NCI-H748 (cell line): ENCODE data around the gene SLC2A8.

Experiments used
- DNase-seq: peaks from one replicate; lab custom pipeline; 2025; ENCODE audit not compliant: unreplicated experiment; lab: John Stamatoyannopoulos, UW

SLC2A8 gene

DNA sequence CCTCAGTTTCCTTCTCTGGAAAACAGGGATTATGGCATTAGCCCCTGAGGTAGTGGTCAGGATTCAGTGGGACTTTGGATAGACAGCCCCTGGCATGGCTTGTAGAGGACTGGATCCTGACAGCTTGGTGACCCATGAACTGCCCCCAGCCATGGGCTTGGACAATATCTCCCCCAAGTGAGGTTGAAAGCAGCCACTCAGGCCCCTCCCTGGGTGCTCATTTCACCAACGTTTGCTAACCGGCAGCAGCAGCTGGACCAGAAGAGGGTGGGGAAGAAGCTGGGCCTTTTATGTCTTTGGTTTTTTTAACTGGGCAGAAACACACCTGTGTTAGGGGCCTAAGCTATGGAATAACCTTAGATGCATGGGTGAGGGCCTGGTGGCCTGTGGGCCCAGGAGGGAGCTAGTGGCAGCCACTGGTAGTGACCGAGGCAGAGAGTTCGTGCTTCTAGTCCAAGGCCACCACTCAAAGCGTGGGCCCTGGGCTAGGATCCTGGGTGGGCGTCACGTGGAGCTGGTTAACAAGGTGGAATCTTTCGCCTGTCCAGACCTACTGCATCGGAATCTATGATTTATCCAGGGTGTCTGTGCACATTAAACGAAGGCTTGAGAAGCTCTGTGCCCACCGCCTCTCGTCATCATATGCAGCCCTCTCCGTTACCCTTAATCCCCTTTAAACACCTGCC is 1.9 kb downstream of the SLC2A8 start:
- DNase-seq, result no peak

DNA sequence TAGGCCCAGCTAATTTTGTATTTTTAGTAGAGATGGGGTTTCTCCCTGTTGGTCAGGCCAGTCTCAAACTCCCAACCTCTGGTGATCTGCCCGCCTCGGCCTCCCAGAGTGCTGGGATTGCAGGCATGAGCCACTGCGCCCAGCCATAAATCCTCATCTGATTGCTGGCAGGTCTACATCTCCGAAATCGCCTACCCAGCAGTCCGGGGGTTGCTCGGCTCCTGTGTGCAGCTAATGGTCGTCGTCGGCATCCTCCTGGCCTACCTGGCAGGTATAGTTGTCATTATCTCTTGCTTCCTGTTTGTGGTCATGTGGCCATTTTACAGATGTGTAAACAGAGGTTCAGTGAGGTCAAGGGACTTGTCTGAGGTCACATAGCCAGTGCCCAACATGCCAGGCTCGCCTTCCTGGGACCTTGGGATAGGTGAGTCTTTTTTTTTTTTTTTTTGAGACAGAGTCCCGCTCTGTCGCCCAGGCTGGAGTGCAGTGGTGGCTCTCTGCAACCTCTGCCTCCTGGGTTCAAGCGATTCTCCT is 2.8 kb downstream of the SLC2A8 start:
- no peak for DNase-seq

DNA sequence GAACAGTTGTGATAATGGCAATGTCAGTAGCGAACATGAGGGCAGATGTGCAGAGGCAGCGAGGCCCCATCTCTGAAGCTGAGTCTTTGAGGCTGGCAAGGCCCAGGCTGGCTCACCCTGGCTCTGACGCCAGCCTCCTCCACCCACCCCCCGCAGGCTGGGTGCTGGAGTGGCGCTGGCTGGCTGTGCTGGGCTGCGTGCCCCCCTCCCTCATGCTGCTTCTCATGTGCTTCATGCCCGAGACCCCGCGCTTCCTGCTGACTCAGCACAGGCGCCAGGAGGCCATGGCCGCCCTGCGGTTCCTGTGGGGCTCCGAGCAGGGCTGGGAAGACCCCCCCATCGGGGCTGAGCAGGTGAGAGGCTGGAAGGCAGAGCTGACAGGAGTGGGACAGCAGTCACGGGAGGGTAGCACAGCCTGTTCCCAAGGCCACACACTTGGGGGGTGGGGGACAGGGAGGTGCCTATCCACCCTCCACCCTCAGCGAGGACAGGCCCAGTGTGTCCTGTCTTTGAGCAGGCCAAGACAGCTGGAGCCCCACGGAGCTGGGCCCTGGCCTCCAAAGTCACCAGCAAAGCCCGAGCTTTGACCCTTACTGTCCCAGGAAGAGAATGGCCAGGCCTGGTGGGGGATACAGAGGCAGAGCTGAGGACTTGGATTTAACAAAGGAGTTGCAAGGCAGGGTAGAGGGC is 5.6 kb downstream of the SLC2A8 start:
- DNase-seq, result no peak

GRCh38 chr9:127403507-127404192 is 6.7 kb downstream of the SLC2A8 start:
- DNase-seq, result no peak

DNA sequence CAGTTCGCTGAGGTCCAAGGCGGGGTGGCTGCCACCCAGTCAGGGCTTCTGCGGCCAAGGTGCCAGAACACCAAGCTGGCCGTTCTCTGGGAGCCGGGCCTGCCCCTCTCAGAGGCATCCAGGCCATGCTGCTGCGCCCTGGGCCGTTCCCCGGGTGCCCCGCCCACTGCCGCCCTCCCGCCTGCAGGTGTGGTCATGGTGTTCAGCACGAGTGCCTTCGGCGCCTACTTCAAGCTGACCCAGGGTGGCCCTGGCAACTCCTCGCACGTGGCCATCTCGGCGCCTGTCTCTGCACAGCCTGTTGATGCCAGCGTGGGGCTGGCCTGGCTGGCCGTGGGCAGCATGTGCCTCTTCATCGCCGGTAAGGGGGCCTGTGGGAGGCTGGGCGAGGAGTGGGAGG is 7.7 kb downstream of the SLC2A8 start:
- DNase-seq, result no peak

DNA sequence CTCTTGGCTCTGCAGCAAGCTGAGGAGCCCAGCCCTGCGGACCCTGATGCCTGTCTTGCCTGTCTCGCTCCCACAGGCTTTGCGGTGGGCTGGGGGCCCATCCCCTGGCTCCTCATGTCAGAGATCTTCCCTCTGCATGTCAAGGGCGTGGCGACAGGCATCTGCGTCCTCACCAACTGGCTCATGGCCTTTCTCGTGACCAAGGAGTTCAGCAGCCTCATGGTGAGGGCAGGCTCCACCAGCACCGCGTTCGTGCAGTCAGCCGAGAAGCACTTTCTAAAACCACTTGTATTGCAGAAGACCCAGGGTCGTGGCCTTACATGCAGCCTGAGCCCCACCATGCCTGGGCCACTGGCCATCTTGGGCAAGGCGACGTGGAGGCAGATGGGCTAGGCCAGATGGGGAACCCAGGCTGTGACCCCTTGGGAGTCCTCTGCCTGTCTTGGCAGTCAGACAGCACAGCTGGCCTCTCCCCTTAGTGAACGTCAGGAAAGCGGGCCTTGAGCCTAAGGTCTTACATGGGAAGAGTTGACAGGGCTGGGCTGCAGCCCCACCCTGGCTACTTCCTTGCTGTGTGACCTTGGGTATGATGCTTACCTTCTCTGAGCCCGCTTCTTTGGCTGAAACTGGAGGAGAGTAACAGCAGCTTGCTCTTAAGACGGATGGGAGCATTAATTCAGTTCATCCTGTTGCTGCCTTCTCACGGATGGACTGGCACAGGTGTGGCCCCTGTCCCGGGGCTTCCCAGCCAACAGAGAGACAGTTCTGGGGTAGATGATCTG is 8.6 kb downstream of the SLC2A8 start:
- DNase-seq, result no peak

DNA sequence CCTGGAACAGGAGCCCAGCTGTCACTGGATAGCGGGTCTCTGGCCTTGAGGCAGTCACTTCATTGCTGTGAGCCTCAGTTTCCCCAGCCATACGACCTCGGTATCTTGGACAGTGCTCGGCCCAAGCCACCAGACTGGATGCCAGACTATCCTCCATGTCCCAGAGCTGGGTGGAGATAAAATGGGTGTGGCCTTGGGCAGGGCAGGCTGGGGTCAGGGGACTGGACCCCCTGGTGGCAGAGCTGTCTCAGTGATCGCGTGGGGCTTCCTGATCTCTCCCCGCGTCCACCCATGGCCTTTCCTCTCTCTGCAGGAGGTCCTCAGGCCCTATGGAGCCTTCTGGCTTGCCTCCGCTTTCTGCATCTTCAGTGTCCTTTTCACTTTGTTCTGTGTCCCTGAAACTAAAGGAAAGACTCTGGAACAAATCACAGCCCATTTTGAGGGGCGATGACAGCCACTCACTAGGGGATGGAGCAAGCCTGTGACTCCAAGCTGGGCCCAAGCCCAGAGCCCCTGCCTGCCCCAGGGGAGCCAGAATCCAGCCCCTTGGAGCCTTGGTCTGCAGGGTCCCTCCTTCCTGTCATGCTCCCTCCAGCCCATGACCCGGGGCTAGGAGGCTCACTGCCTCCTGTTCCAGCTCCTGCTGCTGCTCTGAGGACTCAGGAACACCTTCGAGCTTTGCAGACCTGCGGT is 10.0 kb downstream of the SLC2A8 start:
- DNase-seq, result no peak

- DNase-seq, result no peak
Measured at GRCh38 chr9:127407492-127407843, 10.5 kb downstream of the SLC2A8 start.

- no peak for DNase-seq
Measured at GRCh38 chr9:127411122-127411521, 14.2 kb downstream of the SLC2A8 start.

- no peak for DNase-seq
Measured at GRCh38 chr9:127415141-127415540, 18.2 kb downstream of the SLC2A8 start.

- DNase-seq, result no peak
Measured at GRCh38 chr9:127415657-127416056, 18.7 kb downstream of the SLC2A8 start.

DNA sequence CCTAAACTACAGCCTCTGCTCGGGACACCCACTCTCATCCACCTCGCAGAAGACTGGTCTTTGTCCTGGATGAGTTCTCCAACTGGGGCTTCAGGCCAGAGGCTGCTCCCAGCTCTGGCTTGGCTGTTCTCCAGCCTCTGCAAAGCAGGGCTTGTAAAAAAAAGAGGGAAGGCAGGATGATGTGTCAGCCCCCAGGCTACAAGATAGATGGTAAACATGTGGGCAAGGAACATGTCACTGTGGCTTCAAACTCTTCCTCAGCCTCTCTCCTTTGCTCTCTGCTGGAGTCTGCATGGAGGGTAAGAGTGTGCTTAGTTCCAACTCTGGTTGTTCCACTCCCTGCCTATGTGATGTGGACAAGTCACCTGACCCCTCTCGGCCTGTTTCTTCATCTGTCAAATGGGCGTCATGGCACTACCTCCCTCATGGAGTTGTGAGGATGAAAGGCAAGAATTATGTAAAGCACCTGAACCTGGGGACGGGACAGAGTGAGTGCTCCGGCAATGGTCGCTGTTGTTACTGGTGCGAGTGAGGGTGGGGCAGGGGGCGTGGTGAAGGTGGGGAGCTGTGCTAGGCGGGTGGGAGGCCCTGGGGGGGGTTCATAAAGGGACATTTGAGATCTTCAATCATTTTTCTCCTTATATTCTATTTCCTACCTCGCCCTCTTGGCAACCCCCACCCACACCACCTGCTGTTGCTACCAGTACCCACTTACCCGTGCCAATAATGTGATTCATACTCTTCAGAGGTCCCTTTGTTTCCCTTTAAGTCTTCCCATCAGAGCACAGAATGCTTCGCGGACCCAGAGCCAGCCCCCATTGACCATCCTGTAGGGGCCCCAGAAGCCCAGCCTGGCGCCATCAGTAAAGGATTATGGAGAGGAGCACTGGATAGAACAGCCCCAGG is 20.4 kb downstream of the SLC2A8 start:
- DNase-seq, result peak; percentile 46

DNA sequence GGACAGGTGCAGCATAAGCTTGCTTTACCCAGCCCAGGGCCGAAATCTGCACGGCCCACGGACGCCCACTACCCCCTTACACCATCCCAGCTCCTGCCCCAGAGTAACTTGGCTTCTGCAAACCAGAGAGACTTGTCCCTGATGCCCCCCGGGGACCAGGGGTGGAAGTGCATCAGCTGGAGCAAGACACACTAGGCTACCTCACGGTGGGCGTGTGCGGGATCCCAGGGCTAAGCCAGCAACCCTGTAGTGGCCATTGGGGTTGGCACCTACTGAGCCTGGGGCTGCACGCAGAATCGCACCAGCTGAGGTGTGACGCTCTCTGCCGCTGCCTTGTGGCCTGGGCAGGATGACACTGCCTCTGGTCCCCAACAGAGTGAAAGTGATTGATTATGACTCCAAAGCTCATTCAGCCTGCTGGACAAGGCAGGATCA is 21.1 kb downstream of the SLC2A8 start:
- peak; percentile 63 for DNase-seq

GRCh38 chr9:127419348-127419747 is 22.4 kb downstream of the SLC2A8 start:
- no peak for DNase-seq

- no peak for DNase-seq
Measured at GRCh38 chr9:127421057-127421456, 24.1 kb downstream of the SLC2A8 start.

DNA sequence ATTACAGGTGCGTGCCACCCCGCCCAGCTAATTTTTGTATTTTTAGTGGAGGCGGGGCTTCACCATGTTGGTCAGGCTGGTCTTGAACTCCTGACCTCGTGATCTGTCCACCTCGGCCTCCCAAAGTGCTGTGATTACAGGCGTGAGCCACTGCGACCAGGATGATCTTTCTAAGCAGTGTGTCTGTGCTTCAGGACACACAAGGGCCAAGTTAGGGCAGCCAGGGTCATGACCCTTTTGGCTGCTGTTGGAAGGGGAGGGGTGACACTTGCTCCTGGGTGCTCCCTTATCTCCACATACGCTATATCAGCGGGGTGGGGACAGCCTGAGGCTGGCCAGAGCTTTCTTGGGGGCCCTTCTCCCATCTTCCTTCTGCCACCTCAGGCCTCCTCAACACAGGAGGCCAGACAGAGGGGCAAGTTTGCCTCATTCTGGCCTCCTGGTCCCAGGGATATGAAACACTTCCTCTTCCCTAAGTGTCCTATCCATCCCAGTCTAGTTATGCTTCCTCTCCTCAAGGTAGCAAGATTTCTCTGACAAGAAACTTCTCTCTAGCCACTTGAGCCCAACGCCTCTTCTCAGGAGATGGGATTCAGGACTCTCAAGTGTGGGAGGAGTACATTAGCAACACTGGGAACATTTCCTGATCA is 25.3 kb downstream of the SLC2A8 start:
- DNase-seq, result no peak

- DNase-seq, result no peak
Measured at GRCh38 chr9:127422787-127423186, 25.8 kb downstream of the SLC2A8 start.

DNA sequence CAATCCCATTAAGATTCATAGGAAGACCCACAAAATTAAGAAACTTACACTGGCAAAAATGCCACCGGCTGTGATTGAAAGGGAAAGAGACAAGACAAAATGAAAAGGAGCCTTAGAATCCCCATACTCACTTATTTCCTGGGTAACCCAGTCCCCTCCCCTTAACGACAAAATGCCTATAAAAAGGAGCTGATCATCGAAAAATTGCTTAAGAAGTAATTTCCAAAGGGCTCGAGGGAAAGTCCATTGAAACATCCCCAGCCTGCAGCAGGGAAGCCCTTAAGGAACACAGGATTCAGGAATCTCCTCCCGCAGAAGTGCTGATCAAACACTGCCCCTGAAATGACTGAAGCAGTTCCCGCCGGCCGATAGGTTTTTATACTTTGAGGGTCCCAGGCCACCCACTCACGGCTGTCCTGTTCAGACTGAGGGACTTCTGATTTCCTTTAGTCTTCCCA is 26.5 kb downstream of the SLC2A8 start:
- DNase-seq, result no peak
